ENCODE results near the gene CDC37.

- TF ChIP-seq CHD2 (IDR thresholded peaks at IDR 0.05; ENCODE audit: low read length, partially characterized antibody) (no peak), POLR2A (IDR thresholded peaks at IDR 0.05; ENCODE audit: low read length) (no peak), CTCF (IDR thresholded peaks at IDR 0.05) (no peak), BCL3 (IDR thresholded peaks at IDR 0.05) (no peak), CBX2 (IDR thresholded peaks at IDR 0.05; ENCODE audit: borderline replicate concordance, low read depth) (no peak), SREBF2 (IDR thresholded peaks at IDR 0.05) (no peak), HDAC2 (IDR thresholded peaks at IDR 0.05) (no peak), RFX5 (IDR thresholded peaks at IDR 0.05) (no peak)
These were observed 5.4 kb upstream of the CDC37 start for GRCh38 chr19:10408511-10409283.
